ENCODE measurements around the gene SLC29A4.
"Not testable (repeated sequence)": the region's sequence is repeated elsewhere in the genome, so short reads cannot be mapped to it uniquely, and the experiment has no call there.

SLC29A4 gene

GRCh38 chr7:5303591-5304505, 21.1 kb downstream of the SLC29A4 start:
- no peak overlapping the region for H2BK15ac ChIP-seq (ENCODE audit: low read length)
- peaks cover 1% of the 10 kb centered on the region for H3K79me1 ChIP-seq (ENCODE audit: low read depth, low read length)
- no peak overlapping the region for H2AK5ac ChIP-seq (ENCODE audit: low read depth, low read length)
- H3K14ac ChIP-seq (ENCODE audit: low read length), result no peak overlapping the region
- no peaks in the 10 kb centered on the region for H3K4me1 ChIP-seq (ENCODE audit: control insufficient read depth in 2 of 2, insufficient read depth in 1 of 2, low read depth in 1 of 2, low read length in 2 of 2)
- no peaks in the 10 kb centered on the region for H3K27me3 ChIP-seq (ENCODE audit: control insufficient read depth in 3 of 3, insufficient read depth in 3 of 3, low read depth in 1 of 3, low read length in 3 of 3)
- no peak overlapping the region for H3K4me2 ChIP-seq (ENCODE audit: insufficient read depth, low read length, poor library complexity, severe bottlenecking)
- no peak for DNase-seq (ENCODE audit: low spot score)
- H3K36me3 ChIP-seq (replicated peaks in 1 of 2; ENCODE audit: control insufficient read depth in 2 of 2, insufficient read depth in 2 of 2, low read length in 2 of 2), result peaks cover 9 to 56% of the 10 kb centered on the region in 2 donors
- H3K27ac ChIP-seq (replicated peaks; ENCODE audit: low read length), result no peak overlapping the region
- H3K9ac ChIP-seq (ENCODE audit: low read depth, low read length, poor library complexity), result no peak overlapping the region
- no peak overlapping the region for H2BK120ac ChIP-seq (ENCODE audit: low read depth, low read length)
- H4K8ac ChIP-seq (ENCODE audit: low read depth, low read length), result peak overlapping the region; percentile 43
- H3K4me3 ChIP-seq (ENCODE audit: low read length in 2 of 2), result no peak overlapping the region
- H3K4ac ChIP-seq (ENCODE audit: low read length), result no peak overlapping the region
- H3K23ac ChIP-seq (ENCODE audit: low read depth, low read length, poor library complexity), result peak overlapping the region; percentile 43
- no peaks in the 10 kb centered on the region for H3K9me3 ChIP-seq (replicated peaks in 1 of 2; ENCODE audit: control insufficient read depth in 2 of 2, insufficient read depth in 1 of 2, low read depth in 1 of 2, low read length in 2 of 2)
- no peak overlapping the region for H2AFZ ChIP-seq (ENCODE audit: low read length)
- H2BK5ac ChIP-seq (ENCODE audit: low read length), result no peak overlapping the region
- no peak overlapping the region for H2BK12ac ChIP-seq (ENCODE audit: low read length)
- H3K18ac ChIP-seq (ENCODE audit: low read length), result no peak overlapping the region
- WGBS, 2 donors (ENCODE audit: extremely low coverage in 2 of 2, insufficient read length in 2 of 2, insufficient replicate concordance in 1 of 2), result no CpG with 5 or more reads among the region's 35 CpGs
- H4K91ac ChIP-seq (ENCODE audit: low read depth, low read length, poor library complexity), result no peak overlapping the region

GRCh38 chr7:5305050-5305449, 22.3 kb downstream of the SLC29A4 start:
- H4K8ac ChIP-seq (ENCODE audit: low read depth, low read length); H2BK120ac ChIP-seq (ENCODE audit: low read depth, low read length): not testable (repeated sequence)
- no CpG with 5 or more reads among the region's 9 CpGs for WGBS, 2 donors (ENCODE audit: extremely low coverage in 2 of 2, insufficient read length in 2 of 2, insufficient replicate concordance in 1 of 2)

GRCh38 chr7:5307221-5308142, 24.7 kb downstream of the SLC29A4 start:
- Histone ChIP-seq H3K36me3 (replicated peaks in 1 of 2; ENCODE audit: control insufficient read depth in 2 of 2, insufficient read depth in 2 of 2, low read length in 2 of 2) (peaks cover 12 to 65% of the 10 kb centered on the region in 2 donors), H2BK12ac (ENCODE audit: low read length) (peak overlapping the region; percentile 41), H3K4me3 (ENCODE audit: low read length in 2 of 2) (peak overlapping the region in 1 of 2 donors; percentile 55)
- not testable (repeated sequence) for H3K23ac ChIP-seq (ENCODE audit: low read depth, low read length, poor library complexity); H3K4ac ChIP-seq (ENCODE audit: low read length); H2AFZ ChIP-seq (ENCODE audit: low read length); H3K4me2 ChIP-seq (ENCODE audit: insufficient read depth, low read length, poor library complexity, severe bottlenecking); H3K9me3 ChIP-seq (replicated peaks in 1 of 2; ENCODE audit: control insufficient read depth in 2 of 2, insufficient read depth in 1 of 2, low read depth in 1 of 2, low read length in 2 of 2); H3K27ac ChIP-seq (replicated peaks; ENCODE audit: low read length); H3K4me1 ChIP-seq (ENCODE audit: control insufficient read depth in 2 of 2, insufficient read depth in 1 of 2, low read depth in 1 of 2, low read length in 2 of 2); H2AK5ac ChIP-seq (ENCODE audit: low read depth, low read length); H3K9ac ChIP-seq (ENCODE audit: low read depth, low read length, poor library complexity); H4K8ac ChIP-seq (ENCODE audit: low read depth, low read length); H2BK120ac ChIP-seq (ENCODE audit: low read depth, low read length); DNase-seq (ENCODE audit: low spot score); H3K27me3 ChIP-seq (ENCODE audit: control insufficient read depth in 3 of 3, insufficient read depth in 3 of 3, low read depth in 1 of 3, low read length in 3 of 3); H3K79me1 ChIP-seq (ENCODE audit: low read depth, low read length); H4K91ac ChIP-seq (ENCODE audit: low read depth, low read length, poor library complexity); H3K18ac ChIP-seq (ENCODE audit: low read length); H2BK5ac ChIP-seq (ENCODE audit: low read length); H3K14ac ChIP-seq (ENCODE audit: low read length); H2BK15ac ChIP-seq (ENCODE audit: low read length)
- WGBS, 2 donors (ENCODE audit: extremely low coverage in 2 of 2, insufficient read length in 2 of 2, insufficient replicate concordance in 1 of 2), result no CpG with 5 or more reads among the region's 39 CpGs

More at GRCh38 chr7:5305050-5305449, 22.3 kb downstream of the SLC29A4 start:
- H4K91ac ChIP-seq (ENCODE audit: low read depth, low read length, poor library complexity); H3K79me1 ChIP-seq (ENCODE audit: low read depth, low read length); H3K4me3 ChIP-seq (ENCODE audit: low read length in 2 of 2); H2BK5ac ChIP-seq (ENCODE audit: low read length); H2AFZ ChIP-seq (ENCODE audit: low read length); H2BK15ac ChIP-seq (ENCODE audit: low read length); H3K4ac ChIP-seq (ENCODE audit: low read length); H2AK5ac ChIP-seq (ENCODE audit: low read depth, low read length); H3K9me3 ChIP-seq (replicated peaks in 1 of 2; ENCODE audit: control insufficient read depth in 2 of 2, insufficient read depth in 1 of 2, low read depth in 1 of 2, low read length in 2 of 2); H3K27me3 ChIP-seq (ENCODE audit: control insufficient read depth in 3 of 3, insufficient read depth in 3 of 3, low read depth in 1 of 3, low read length in 3 of 3); H3K9ac ChIP-seq (ENCODE audit: low read depth, low read length, poor library complexity); H2BK12ac ChIP-seq (ENCODE audit: low read length); H3K14ac ChIP-seq (ENCODE audit: low read length); H3K27ac ChIP-seq (replicated peaks; ENCODE audit: low read length); H3K4me1 ChIP-seq (ENCODE audit: control insufficient read depth in 2 of 2, insufficient read depth in 1 of 2, low read depth in 1 of 2, low read length in 2 of 2); DNase-seq (ENCODE audit: low spot score); H3K4me2 ChIP-seq (ENCODE audit: insufficient read depth, low read length, poor library complexity, severe bottlenecking); H3K18ac ChIP-seq (ENCODE audit: low read length): not testable (repeated sequence)
- Histone ChIP-seq H3K23ac (ENCODE audit: low read depth, low read length, poor library complexity) (peak overlapping the region; percentile 55), H3K36me3 (replicated peaks in 1 of 2; ENCODE audit: control insufficient read depth in 2 of 2, insufficient read depth in 2 of 2, low read length in 2 of 2) (peaks cover 9 to 56% of the 10 kb centered on the region in 2 donors)

GRCh38 chr7:5309146-5309545, 26.4 kb downstream of the SLC29A4 start:
- Histone ChIP-seq H3K79me1 (ENCODE audit: low read depth, low read length) (peaks cover 3% of the 10 kb centered on the region), H2AK5ac (ENCODE audit: low read depth, low read length) (no peak overlapping the region), H4K91ac (ENCODE audit: low read depth, low read length, poor library complexity) (no peak overlapping the region), H3K4me3 (ENCODE audit: low read length in 2 of 2) (no peak overlapping the region), H2BK15ac (ENCODE audit: low read length) (no peak overlapping the region), H3K36me3 (replicated peaks in 1 of 2; ENCODE audit: control insufficient read depth in 2 of 2, insufficient read depth in 2 of 2, low read length in 2 of 2) (peaks cover 12 to 62% of the 10 kb centered on the region in 2 donors), H3K14ac (ENCODE audit: low read length) (no peak overlapping the region), H3K27me3 (ENCODE audit: control insufficient read depth in 3 of 3, insufficient read depth in 3 of 3, low read depth in 1 of 3, low read length in 3 of 3) (no peaks in the 10 kb centered on the region), H3K4me2 (ENCODE audit: insufficient read depth, low read length, poor library complexity, severe bottlenecking) (no peak overlapping the region), H2AFZ (ENCODE audit: low read length) (no peak overlapping the region), H3K18ac (ENCODE audit: low read length) (no peak overlapping the region), H2BK120ac (ENCODE audit: low read depth, low read length) (no peak overlapping the region), H3K23ac (ENCODE audit: low read depth, low read length, poor library complexity) (no peak overlapping the region), H2BK5ac (ENCODE audit: low read length) (no peak overlapping the region), H3K9ac (ENCODE audit: low read depth, low read length, poor library complexity) (no peak overlapping the region), H3K4me1 (ENCODE audit: control insufficient read depth in 2 of 2, insufficient read depth in 1 of 2, low read depth in 1 of 2, low read length in 2 of 2) (peaks cover 0 to 2% of the 10 kb centered on the region in 2 donors), H3K4ac (ENCODE audit: low read length) (no peak overlapping the region), H3K27ac (replicated peaks; ENCODE audit: low read length) (no peak overlapping the region), H4K8ac (ENCODE audit: low read depth, low read length) (peak overlapping the region; percentile 43), H2BK12ac (ENCODE audit: low read length) (no peak overlapping the region), H3K9me3 (replicated peaks in 1 of 2; ENCODE audit: control insufficient read depth in 2 of 2, insufficient read depth in 1 of 2, low read depth in 1 of 2, low read length in 2 of 2) (peaks cover 0 to 3% of the 10 kb centered on the region in 2 donors)
- no peak for DNase-seq (ENCODE audit: low spot score)
- no CpG with 5 or more reads among the region's 25 CpGs for WGBS, 2 donors (ENCODE audit: extremely low coverage in 2 of 2, insufficient read length in 2 of 2, insufficient replicate concordance in 1 of 2)
